Measurements from ENCODE around the gene ADAM33. TPM values are rescaled to one million over a fixed set of nuclear protein-coding genes. Genes with fewer than 3 reads are reported as not detected.

The ADAM33 gene
- total RNA-seq, 1 donor from 2014 or later: 0.17 TPM

- no peak for DNase-seq
Measured at GRCh38 chr20:3686867-3687321, 5.1 kb upstream of the ADAM33 start.

- no peak for DNase-seq
Measured at GRCh38 chr20:3686421-3686820, 4.6 kb upstream of the ADAM33 start.

- DNase-seq: no peak
Measured at GRCh38 chr20:3685341-3685740, 3.5 kb upstream of the ADAM33 start.

- no peak for DNase-seq
Measured at GRCh38 chr20:3681352-3681930, 369 bp downstream of the ADAM33 start.

GRCh38 chr20:3680701-3681351 lies 984 bp downstream of the ADAM33 start:
- DNase-seq: no peak

- no peak for DNase-seq
Measured at GRCh38 chr20:3679749-3680700, 1.8 kb downstream of the ADAM33 start.

GRCh38 chr20:3678856-3679720 lies 2.7 kb downstream of the ADAM33 start:
- DNase-seq: no peak

GRCh38 chr20:3678198-3678597 lies 3.6 kb downstream of the ADAM33 start:
- no peak for DNase-seq

- no peak for DNase-seq
Measured at GRCh38 chr20:3677733-3678132, 4.1 kb downstream of the ADAM33 start.

- no peak for DNase-seq
Measured at GRCh38 chr20:3674995-3675900, 6.6 kb downstream of the ADAM33 start.

GRCh38 chr20:3674447-3674846 lies 7.4 kb downstream of the ADAM33 start:
- DNase-seq: no peak

GRCh38 chr20:3673221-3674070 lies 8.4 kb downstream of the ADAM33 start:
- DNase-seq: no peak

- DNase-seq: no peak
Measured at GRCh38 chr20:3672547-3673171, 9.2 kb downstream of the ADAM33 start.

- DNase-seq: no peak
Measured at GRCh38 chr20:3671986-3672546, 9.7 kb downstream of the ADAM33 start.

- DNase-seq: no peak
Measured at GRCh38 chr20:3670945-3671344, 10.9 kb downstream of the ADAM33 start.

GRCh38 chr20:3670511-3670910 lies 11.3 kb downstream of the ADAM33 start:
- DNase-seq: no peak

GRCh38 chr20:3669710-3670367 lies 12.0 kb downstream of the ADAM33 start:
- no peak for DNase-seq

GRCh38 chr20:3667434-3668037 lies 14.3 kb downstream of the ADAM33 start:
- no peak for DNase-seq

GRCh38 chr20:3663858-3664257 lies 18.0 kb downstream of the ADAM33 start:
- no peak for DNase-seq

Data from dermis blood vessel endothelial cell (primary cell).